ENCODE results near the gene HOOK2.

GRCh38 chr19:12782174-12782423, 6.7 kb upstream of the HOOK2 start:
- TF ChIP-seq, protein P1, sequence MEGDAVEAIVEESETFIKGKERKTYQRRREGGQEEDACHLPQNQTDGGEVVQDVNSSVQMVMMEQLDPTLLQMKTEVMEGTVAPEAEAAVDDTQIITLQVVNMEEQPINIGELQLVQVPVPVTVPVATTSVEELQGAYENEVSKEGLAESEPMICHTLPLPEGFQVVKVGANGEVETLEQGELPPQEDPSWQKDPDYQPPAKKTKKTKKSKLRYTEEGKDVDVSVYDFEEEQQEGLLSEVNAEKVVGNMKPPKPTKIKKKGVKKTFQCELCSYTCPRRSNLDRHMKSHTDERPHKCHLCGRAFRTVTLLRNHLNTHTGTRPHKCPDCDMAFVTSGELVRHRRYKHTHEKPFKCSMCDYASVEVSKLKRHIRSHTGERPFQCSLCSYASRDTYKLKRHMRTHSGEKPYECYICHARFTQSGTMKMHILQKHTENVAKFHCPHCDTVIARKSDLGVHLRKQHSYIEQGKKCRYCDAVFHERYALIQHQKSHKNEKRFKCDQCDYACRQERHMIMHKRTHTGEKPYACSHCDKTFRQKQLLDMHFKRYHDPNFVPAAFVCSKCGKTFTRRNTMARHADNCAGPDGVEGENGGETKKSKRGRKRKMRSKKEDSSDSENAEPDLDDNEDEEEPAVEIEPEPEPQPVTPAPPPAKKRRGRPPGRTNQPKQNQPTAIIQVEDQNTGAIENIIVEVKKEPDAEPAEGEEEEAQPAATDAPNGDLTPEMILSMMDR (IDR thresholded peaks at IDR 0.05; ENCODE audit: poor library complexity, severe bottlenecking) = no peak
- no peak for TF ChIP-seq EP300 (conservative IDR thresholded peaks at IDR 0.05; ENCODE audit: poor library complexity, severe bottlenecking)
- TF ChIP-seq, protein P2, sequence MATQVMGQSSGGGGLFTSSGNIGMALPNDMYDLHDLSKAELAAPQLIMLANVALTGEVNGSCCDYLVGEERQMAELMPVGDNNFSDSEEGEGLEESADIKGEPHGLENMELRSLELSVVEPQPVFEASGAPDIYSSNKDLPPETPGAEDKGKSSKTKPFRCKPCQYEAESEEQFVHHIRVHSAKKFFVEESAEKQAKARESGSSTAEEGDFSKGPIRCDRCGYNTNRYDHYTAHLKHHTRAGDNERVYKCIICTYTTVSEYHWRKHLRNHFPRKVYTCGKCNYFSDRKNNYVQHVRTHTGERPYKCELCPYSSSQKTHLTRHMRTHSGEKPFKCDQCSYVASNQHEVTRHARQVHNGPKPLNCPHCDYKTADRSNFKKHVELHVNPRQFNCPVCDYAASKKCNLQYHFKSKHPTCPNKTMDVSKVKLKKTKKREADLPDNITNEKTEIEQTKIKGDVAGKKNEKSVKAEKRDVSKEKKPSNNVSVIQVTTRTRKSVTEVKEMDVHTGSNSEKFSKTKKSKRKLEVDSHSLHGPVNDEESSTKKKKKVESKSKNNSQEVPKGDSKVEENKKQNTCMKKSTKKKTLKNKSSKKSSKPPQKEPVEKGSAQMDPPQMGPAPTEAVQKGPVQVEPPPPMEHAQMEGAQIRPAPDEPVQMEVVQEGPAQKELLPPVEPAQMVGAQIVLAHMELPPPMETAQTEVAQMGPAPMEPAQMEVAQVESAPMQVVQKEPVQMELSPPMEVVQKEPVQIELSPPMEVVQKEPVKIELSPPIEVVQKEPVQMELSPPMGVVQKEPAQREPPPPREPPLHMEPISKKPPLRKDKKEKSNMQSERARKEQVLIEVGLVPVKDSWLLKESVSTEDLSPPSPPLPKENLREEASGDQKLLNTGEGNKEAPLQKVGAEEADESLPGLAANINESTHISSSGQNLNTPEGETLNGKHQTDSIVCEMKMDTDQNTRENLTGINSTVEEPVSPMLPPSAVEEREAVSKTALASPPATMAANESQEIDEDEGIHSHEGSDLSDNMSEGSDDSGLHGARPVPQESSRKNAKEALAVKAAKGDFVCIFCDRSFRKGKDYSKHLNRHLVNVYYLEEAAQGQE (IDR thresholded peaks at IDR 0.05; ENCODE audit: borderline replicate concordance) = no peak
- TF ChIP-seq EZH2 (IDR thresholded peaks at IDR 0.05; ENCODE audit: borderline replicate concordance, insufficient read depth, low read length, poor library complexity, severe bottlenecking) = no peak
- TF ChIP-seq TAF1 (IDR thresholded peaks at IDR 0.05; ENCODE audit: low read depth) = no peak

Data from neural cell (in vitro differentiated cells).